Loucy (cell line): ENCODE results near the gene EHD2.

Source experiments
- H2AFZ ChIP-seq: fragments of 200-600 bp; sonication (generic); 2 replicates; pipeline ENCODE4 v1.6.0; 2016; ENCODE audit warnings: antibody characterized with exemption, mild to moderate bottlenecking, low read length, moderate library complexity
- H3F3A ChIP-seq: fragments of 200-600 bp; 2 replicates; pipeline ENCODE4 v1.6.0; 2016; ENCODE audit warnings: antibody characterized with exemption, low read depth, mild to moderate bottlenecking
- H3K27me3 ChIP-seq: fragments of 200-600 bp; sonication (generic); 2 replicates; pipeline ENCODE4 v1.6.1; 2014; ENCODE audit warnings: low read length, mild to moderate bottlenecking; ENCODE audit not compliant: insufficient read depth, poor library complexity, severe bottlenecking
- H3K36me3 ChIP-seq: fragments of 200-600 bp; sonication (generic); 2 replicates; pipeline ENCODE4 v1.6.1; 2016; ENCODE audit warnings: low read length; ENCODE audit not compliant: insufficient read depth
- H3K4me1 ChIP-seq: fragments of 200-600 bp; sonication (generic); 2 replicates; pipeline ENCODE4 v1.5.1; 2014; ENCODE audit warnings: low read length, mild to moderate bottlenecking; ENCODE audit not compliant: insufficient read depth, poor library complexity, severe bottlenecking
- H3K4me2 ChIP-seq: fragments of 200-600 bp; sonication (generic); 2 replicates; pipeline ENCODE4 v1.6.0; 2014; ENCODE audit warnings: antibody characterized with exemption, low read length, low read depth, mild to moderate bottlenecking; ENCODE audit not compliant: poor library complexity, severe bottlenecking
- H3K4me3 ChIP-seq: fragments of 200-600 bp; sonication (generic); 2 replicates; pipeline ENCODE4 v1.5.1; 2014; ENCODE audit warnings: low read length, mild to moderate bottlenecking, mixed read lengths; ENCODE audit not compliant: poor library complexity, severe bottlenecking
- H3K79me2 ChIP-seq: fragments of 200-600 bp; sonication (generic); 2 replicates; pipeline ENCODE4 v1.6.1; 2014; ENCODE audit warnings: low read length; ENCODE audit not compliant: insufficient read depth
- H3K9ac ChIP-seq: fragments of 200-600 bp; sonication (generic); 2 replicates; pipeline ENCODE4 v1.6.0; 2014; ENCODE audit warnings: mild to moderate bottlenecking, low read depth, low read length, moderate library complexity; ENCODE audit not compliant: poor library complexity, severe bottlenecking
- H3K9me2 ChIP-seq: fragments of 200-600 bp; sonication (generic); replicated peaks from 2 replicates; pipeline ENCODE4 v1.6.1; 2016; ENCODE audit warnings: low read depth, low read length, mixed read lengths
- H3K9me3 ChIP-seq: fragments of 200-600 bp; sonication (generic); 2 replicates; pipeline ENCODE4 v1.6.1; 2014; ENCODE audit warnings: mild to moderate bottlenecking, antibody characterized with exemption, low read length, low read depth; ENCODE audit not compliant: insufficient read depth
- H4K20me1 ChIP-seq: fragments of 200-600 bp; sonication (generic); 2 replicates; pipeline ENCODE4 v1.6.0; 2014; ENCODE audit warnings: antibody characterized with exemption, low read length, mild to moderate bottlenecking; ENCODE audit not compliant: insufficient read depth, poor library complexity, severe bottlenecking
- EZH2phosphoT487 ChIP-seq: fragments of 200-600 bp; IDR thresholded peaks from 2 replicates; pipeline ENCODE4 v1.6.1; 2018; ENCODE audit warnings: antibody characterized with exemption, mild to moderate bottlenecking, moderate library complexity, borderline replicate concordance
- TF ChIP-seq, protein P1 (sequence below): fragments of 200-600 bp; sonication (generic); conservative IDR thresholded peaks from 2 replicates; pipeline ENCODE4 v1.5.1; 2014; ENCODE audit warnings: mild to moderate bottlenecking, antibody characterized with exemption, low read length

Gene EHD2

DNA sequence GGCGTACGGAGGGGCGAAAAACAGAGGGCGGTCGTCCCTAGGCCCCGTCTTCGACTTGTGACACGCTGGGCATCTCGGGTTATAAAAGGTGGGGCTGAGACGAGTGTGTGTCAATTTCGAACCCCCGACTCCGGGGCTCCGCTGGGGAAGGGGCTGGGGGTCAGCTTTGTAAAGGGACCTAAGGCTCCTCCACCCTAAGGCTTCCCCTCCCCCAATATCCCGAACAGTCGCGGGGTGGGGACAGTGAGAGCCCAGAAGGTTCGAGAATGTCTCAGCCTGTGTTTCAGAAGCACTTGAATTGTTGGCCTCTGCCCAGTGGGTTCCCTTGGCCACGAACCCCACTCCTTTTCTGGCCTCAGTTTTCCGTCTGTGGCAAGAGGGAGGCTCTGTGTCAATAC, 65.7 kb downstream of the EHD2 start:
- H3F3A ChIP-seq, result no peaks in the 10 kb centered on the region
- peak overlapping the region; percentile 82 for H3K4me3 ChIP-seq
- no peaks in the 10 kb centered on the region for H3K9me3 ChIP-seq
- H3K27me3 ChIP-seq, result no peaks in the 10 kb centered on the region
- H3K9me2 ChIP-seq, result no peaks in the 10 kb centered on the region
- no peak for TF ChIP-seq EZH2phosphoT487
- peak overlapping the region; percentile 97 for H3K9ac ChIP-seq
- no peaks in the 10 kb centered on the region; the same call in 1 of the 2 replicates for H3K36me3 ChIP-seq
- H2AFZ ChIP-seq, result peak overlapping the region; percentile 82
- H3K4me2 ChIP-seq, result peak overlapping the region; percentile 95
- H3K4me1 ChIP-seq, result peaks cover 18% of the 10 kb centered on the region
- H4K20me1 ChIP-seq, result peaks cover 20% of the 10 kb centered on the region
- H3K79me2 ChIP-seq, result peaks cover 39% of the 10 kb centered on the region

DNA sequence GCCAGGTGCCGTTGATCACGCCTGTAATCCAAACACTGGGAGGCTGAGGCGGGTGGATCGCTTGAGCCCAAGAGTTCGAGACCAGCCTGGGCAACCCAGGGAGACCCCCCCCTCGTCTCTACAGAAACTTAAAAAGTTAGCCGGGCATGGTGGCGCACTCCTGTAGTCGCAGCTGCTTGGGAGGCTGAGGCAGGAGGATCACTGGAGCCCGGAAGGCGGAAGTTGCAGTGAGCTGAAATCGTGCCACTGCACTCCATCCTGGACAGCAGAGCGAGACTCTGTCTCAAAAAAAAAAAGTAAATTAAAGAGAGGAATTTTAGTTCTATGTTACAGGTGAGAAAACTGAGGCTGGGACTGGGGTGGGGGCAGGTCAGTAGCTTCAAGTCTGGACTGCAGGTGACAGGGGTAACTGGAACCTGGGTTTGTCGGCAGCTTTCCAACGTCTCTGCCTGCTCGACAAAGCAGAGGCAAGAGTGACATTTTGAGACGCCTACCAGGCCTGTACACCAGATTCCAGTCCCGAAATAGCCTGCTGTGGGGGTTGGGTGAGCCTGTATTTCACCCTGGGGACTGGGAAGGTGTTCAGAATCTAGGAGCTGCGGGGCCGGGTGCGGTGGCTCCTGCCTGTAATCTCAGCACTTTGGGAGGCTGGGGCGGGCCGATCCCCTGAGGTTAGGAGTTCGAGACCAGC, 66.4 kb downstream of the EHD2 start:
- Histone ChIP-seq H3K27me3 (no peaks in the 10 kb centered on the region), H3K4me1 (peaks cover 18% of the 10 kb centered on the region), H3K4me2 (peak overlapping the region; percentile 95), H3F3A (no peaks in the 10 kb centered on the region), H3K36me3 (no peaks in the 10 kb centered on the region; the same call in 1 of the 2 replicates), H3K9ac (peak overlapping the region; percentile 97), H2AFZ (no peak overlapping the region), H3K9me2 (no peaks in the 10 kb centered on the region), H3K9me3 (no peaks in the 10 kb centered on the region), H3K79me2 (peaks cover 39% of the 10 kb centered on the region), H3K4me3 (peak overlapping the region; percentile 82), H4K20me1 (peaks cover 20% of the 10 kb centered on the region)
- TF ChIP-seq, protein P1, sequence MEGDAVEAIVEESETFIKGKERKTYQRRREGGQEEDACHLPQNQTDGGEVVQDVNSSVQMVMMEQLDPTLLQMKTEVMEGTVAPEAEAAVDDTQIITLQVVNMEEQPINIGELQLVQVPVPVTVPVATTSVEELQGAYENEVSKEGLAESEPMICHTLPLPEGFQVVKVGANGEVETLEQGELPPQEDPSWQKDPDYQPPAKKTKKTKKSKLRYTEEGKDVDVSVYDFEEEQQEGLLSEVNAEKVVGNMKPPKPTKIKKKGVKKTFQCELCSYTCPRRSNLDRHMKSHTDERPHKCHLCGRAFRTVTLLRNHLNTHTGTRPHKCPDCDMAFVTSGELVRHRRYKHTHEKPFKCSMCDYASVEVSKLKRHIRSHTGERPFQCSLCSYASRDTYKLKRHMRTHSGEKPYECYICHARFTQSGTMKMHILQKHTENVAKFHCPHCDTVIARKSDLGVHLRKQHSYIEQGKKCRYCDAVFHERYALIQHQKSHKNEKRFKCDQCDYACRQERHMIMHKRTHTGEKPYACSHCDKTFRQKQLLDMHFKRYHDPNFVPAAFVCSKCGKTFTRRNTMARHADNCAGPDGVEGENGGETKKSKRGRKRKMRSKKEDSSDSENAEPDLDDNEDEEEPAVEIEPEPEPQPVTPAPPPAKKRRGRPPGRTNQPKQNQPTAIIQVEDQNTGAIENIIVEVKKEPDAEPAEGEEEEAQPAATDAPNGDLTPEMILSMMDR, result no peak
- TF ChIP-seq EZH2phosphoT487, result no peak

DNA sequence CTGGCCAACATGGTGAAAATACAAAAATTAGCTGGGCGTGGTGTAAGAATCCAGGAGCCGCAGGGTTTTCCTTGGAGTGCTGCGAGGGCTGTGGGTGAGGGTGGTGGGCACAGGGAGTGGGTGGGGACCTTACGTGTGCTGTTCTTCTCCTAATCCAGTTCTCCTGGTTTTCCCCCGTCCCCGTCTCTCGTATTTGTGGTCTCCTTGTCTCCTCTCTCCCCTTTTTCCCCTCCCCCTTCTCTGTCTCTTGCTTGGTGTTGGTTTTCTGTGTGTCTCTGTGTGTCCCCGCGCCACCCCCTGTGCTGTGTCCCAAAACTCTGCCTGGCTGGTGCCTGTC, 67.0 kb downstream of the EHD2 start:
- Histone ChIP-seq H2AFZ (no peak overlapping the region), H3K9ac (peak overlapping the region; percentile 97), H3K9me2 (no peaks in the 10 kb centered on the region), H3K27me3 (no peaks in the 10 kb centered on the region), H3K4me3 (peak overlapping the region; percentile 82), H3K4me2 (peak overlapping the region; percentile 95), H3K4me1 (peaks cover 18% of the 10 kb centered on the region), H4K20me1 (peaks cover 20% of the 10 kb centered on the region), H3F3A (no peaks in the 10 kb centered on the region), H3K79me2 (peaks cover 39% of the 10 kb centered on the region), H3K9me3 (no peaks in the 10 kb centered on the region), H3K36me3 (no peaks in the 10 kb centered on the region; the same call in 1 of the 2 replicates)
- TF ChIP-seq, protein P1, result no peak
- no peak for TF ChIP-seq EZH2phosphoT487
